HepG2 (cell line): ENCODE measurements around the gene CD36. TPM values are rescaled to one million over a fixed set of nuclear protein-coding genes. Genes with fewer than 3 reads are reported as not detected.

Source experiments
- ATAC-seq: fragments of 200-7000 bp; cut with Tn5 transposase; 3 replicates; pipeline ENCODE4 v1.9.1; 2020; ENCODE audit warnings: mild to moderate bottlenecking, moderate library complexity
- BruUV-seq: library from RNA; stranded (reverse); fragments of 400-500 nt; replicated peaks from 2 replicates; lab custom pipeline; 2021; lab: Mats Ljungman, UMichigan
- CTCF ChIA-PET: fragments of 300-600 bp; formaldehyde crosslinking; extraction: SDS; loops from one replicate; lab custom pipeline; 2021; ENCODE audit warnings: low total read pairs, inconsistent platforms, low intra/inter-chr PET ratio; lab: Yijun Ruan, JAX
- POLR2A ChIA-PET: fragments of 350-600 bp; sonication (Branson Sonifier 250); formaldehyde crosslinking; loops from one replicate; lab custom pipeline; 2020; ENCODE audit warnings: antibody characterized with exemption, inconsistent platforms; lab: Yijun Ruan, JAX
- DNase-seq: peaks from one replicate; pipeline ENCODE4 v3.0.0-alpha.2; 2015; ENCODE audit warnings: low spot score
- FAIRE-seq: peaks from 3 replicates; lab custom pipeline; 2011; peaks lifted over from hg19 to GRCh38; lab: Jason Lieb, UNC
- H2AFZ ChIP-seq: one replicate; pipeline ENCODE4 v1.6.1; 2011; ENCODE audit warnings: low read length, inconsistent platforms
- H3K27ac ChIP-seq: fragments of 300-600 bp; 3 replicates; pipeline ENCODE4 v1.8.0; 2011; ENCODE audit warnings: mixed run types, mild to moderate bottlenecking, mixed read lengths, low read length, inconsistent platforms; ENCODE audit not compliant: insufficient read depth; ENCODE audit errors: extremely low read length
- H3K27me3 ChIP-seq, 2 experiments: fragments of 200-600 bp in 1 of 2; 2 replicates in 1 of 2; 3 replicates in 1 of 2; pipeline versions ENCODE4 v1.6.0 to v1.8.0; 2011; ENCODE audit warnings: low read length in 2 of 2, mild to moderate bottlenecking in 2 of 2, moderate library complexity in 2 of 2, inconsistent platforms in 1 of 2; ENCODE audit not compliant: insufficient read depth in 2 of 2, control insufficient read depth in 1 of 2
- H3K36me3 ChIP-seq, 2 experiments: fragments of 200-600 bp in 1 of 2; replicated peaks in 1 of 2; 2 replicates in 1 of 2; 3 replicates in 1 of 2; pipeline versions ENCODE4 v1.5.1 to v1.8.0; 2011; ENCODE audit warnings: low read length in 2 of 2, inconsistent platforms in 1 of 2; ENCODE audit not compliant: insufficient read depth in 2 of 2, control insufficient read depth in 1 of 2
- H3K4me1 ChIP-seq: 2 replicates; pipeline ENCODE4 v1.5.1; 2012; ENCODE audit warnings: low read length, inconsistent platforms; ENCODE audit not compliant: insufficient read depth
- H3K4me2 ChIP-seq: 2 replicates; pipeline ENCODE4 v1.6.0; 2011; ENCODE audit warnings: low read depth, low read length, inconsistent platforms
- H3K4me3 ChIP-seq, 3 experiments: fragments of 200-600 bp in 1 of 3; sonication (generic), shearing (Covaris generic) in 1 of 3; replicated peaks in 1 of 3; 2 replicates each; pipeline ENCODE4 v1.5.1; 2011 to 2016; ENCODE audit warnings: low read length in 3 of 3, inconsistent platforms in 2 of 3, low read depth in 2 of 3, mild to moderate bottlenecking in 2 of 3, control low read depth in 1 of 3, mixed read lengths in 1 of 3; ENCODE audit not compliant: insufficient read depth in 1 of 3
- H3K79me2 ChIP-seq: one replicate; pipeline ENCODE4 v1.6.1; 2011; ENCODE audit warnings: low read length, inconsistent platforms; ENCODE audit not compliant: insufficient read depth
- H3K9ac ChIP-seq: 2 replicates; pipeline ENCODE4 v1.6.0; 2011; ENCODE audit warnings: mild to moderate bottlenecking, low read depth, low read length, inconsistent platforms; ENCODE audit not compliant: insufficient read depth
- H3K9me3 ChIP-seq: 2 replicates; pipeline ENCODE4 v1.5.1; 2012; ENCODE audit warnings: mild to moderate bottlenecking, low read length
- H4K20me1 ChIP-seq: 2 replicates; pipeline ENCODE4 v1.6.0; 2011; ENCODE audit warnings: inconsistent platforms, mild to moderate bottlenecking, low read length, moderate library complexity; ENCODE audit not compliant: insufficient read depth
- HNRNPH1 ChIP-seq: fragments of 200-400 bp; formaldehyde crosslinking; optimal IDR thresholded peaks from 2 replicates; pipeline ENCODE3; 2017; ENCODE audit warnings: mild to moderate bottlenecking, low read depth, low read length
- MYC ChIP-seq: sonication (generic); formaldehyde crosslinking; IDR thresholded peaks from 2 replicates; pipeline ENCODE4 v1.9.0; 2021; ENCODE audit warnings: missing genetic modification reagents, borderline replicate concordance
- WGBS: methylation state at CpG from one replicate; pipeline ENCODE4 v1.1.6; 2017; ENCODE audit warnings: low lambda C conversion rate; 5-methylcytosine and 5-hydroxymethylcytosine counted together
- in situ Hi-C: cut with HindIII; loops from 2 replicates; pipeline ENCODE4 v1.10.0; 2017; ENCODE audit warnings: low pct_unique_long_range_greater_than_20kb; ENCODE audit not compliant: extremely low pct_ligation_motif_present
- intact Hi-C: fragments of 100-400 bp; cut with micrococcal nuclease; formaldehyde crosslinking; loops from one replicate; pipeline ENCODE4 v1.10.0; 2022; ENCODE audit not compliant: unreplicated experiment
- polyA plus RNA-seq, 8 experiments: library from polyadenylated mRNA; depleted of rRNA in 3 of 8; stranded (reverse) in 7 of 8; unstranded in 1 of 8; fragments of >200 nt; fragmentation: Illumina TruSeq in 4 of 8; extraction: Trizol in 4 of 8; gene quantifications; 2 replicates each; pipeline versions ENCODE4 v1.2.1 to v1.2.3, GENCODE V29; 2011 to 2016; ENCODE audit warnings: low read depth in 4 of 8, missing spikeins in 1 of 8, mixed read lengths in 1 of 8; ENCODE audit not compliant: insufficient read depth in 1 of 8
- total RNA-seq, 5 experiments: library from RNA; depleted of rRNA; stranded (reverse); fragments of >200 nt; fragmentation: Illumina TruSeq; extraction: Trizol; gene quantifications; 2 replicates each; pipeline ENCODE4 v1.2.3, GENCODE V29; 2016; ENCODE audit warnings: low read depth in 1 of 5
- TF ChIP-seq, protein P1 (sequence below): IDR thresholded peaks from 2 replicates; pipeline ENCODE4 v1.6.1; 2012; ENCODE audit warnings: low read depth, low read length, improper control_type of control experiment
- TF ChIP-seq, protein P2 (sequence below): sonication (generic); formaldehyde crosslinking; IDR thresholded peaks from 2 replicates; pipeline ENCODE4 v1.4.0; 2020; ENCODE audit warnings: missing genetic modification reagents, borderline replicate concordance

Gene CD36
- total and polyA plus RNA-seq, 2 of the 13 experiments (the other 11 are each of a cell fraction or from before 2014, with no cell fraction given), result 2.8 to 4.8 TPM

DNA sequence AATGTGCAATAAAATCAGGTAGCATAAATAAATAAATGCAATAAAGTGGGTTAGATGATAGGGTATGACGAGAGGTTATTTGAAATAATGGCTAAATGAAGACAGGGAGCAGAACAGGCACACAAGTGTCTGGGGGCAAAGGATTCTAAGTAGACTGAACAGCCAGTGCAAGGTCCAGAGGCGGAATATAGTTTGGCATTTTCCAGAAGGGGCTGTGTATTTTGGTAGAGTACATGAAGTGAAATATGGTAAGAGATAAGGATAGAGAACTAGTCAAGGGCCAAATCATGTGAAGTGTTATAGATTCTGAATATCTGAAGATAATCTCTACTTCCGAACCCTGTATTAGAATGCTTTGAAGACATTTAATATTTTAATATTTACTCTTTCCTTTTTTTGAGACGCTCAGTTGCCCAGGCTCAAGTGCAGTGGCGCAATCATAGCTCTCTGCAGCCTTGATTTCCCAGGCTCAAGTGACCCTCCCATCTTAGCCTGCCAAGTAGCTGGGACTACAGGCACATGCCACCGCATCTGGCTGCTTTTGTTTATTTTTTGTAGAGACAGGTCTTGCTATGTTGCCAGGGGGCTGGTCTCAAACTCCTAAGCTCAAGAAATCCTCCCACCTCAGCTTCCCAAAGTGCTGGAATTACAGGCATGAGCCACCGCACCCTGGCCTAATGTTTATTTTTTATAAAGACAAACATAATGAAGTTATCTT is 44.4 kb upstream of the CD36 start:
- ATAC-seq (no peak), DNase-seq (no peak), FAIRE-seq (no peak)
- ChIA-PET POLR2A (no interaction called here), CTCF (no interaction called here)
- Histone ChIP-seq H3K36me3 (no peaks in the 10 kb centered on the region), H3K27ac (no peak overlapping the region), H3K4me1 (peaks cover 18% of the 10 kb centered on the region; the same call in 1 of the 2 replicates), H2AFZ (no peak overlapping the region), H3K79me2 (no peaks in the 10 kb centered on the region), H3K9ac (no peak overlapping the region), H3K4me2 (no peak overlapping the region), H3K9me3 (no peaks in the 10 kb centered on the region), H4K20me1 (no peaks in the 10 kb centered on the region), H3K4me3 (no peak overlapping the region), H3K27me3 (no peaks in the 10 kb centered on the region)
- BruUV-seq, result no TSS peak
- TF ChIP-seq, protein P1, sequence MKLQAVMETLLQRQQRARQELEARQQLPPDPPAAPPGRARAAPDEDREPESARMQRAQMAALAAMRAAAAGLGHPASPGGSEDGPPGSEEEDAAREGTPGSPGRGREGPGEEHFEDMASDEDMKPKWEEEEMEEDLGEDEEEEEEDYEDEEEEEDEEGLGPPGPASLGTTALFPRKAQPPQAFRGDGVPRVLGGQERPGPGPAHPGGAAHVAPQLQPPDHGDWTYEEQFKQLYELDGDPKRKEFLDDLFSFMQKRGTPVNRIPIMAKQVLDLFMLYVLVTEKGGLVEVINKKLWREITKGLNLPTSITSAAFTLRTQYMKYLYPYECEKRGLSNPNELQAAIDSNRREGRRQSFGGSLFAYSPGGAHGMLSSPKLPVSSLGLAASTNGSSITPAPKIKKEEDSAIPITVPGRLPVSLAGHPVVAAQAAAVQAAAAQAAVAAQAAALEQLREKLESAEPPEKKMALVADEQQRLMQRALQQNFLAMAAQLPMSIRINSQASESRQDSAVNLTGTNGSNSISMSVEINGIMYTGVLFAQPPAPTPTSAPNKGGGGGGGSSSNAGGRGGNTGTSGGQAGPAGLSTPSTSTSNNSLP, result no peak
- TF ChIP-seq, protein P2, sequence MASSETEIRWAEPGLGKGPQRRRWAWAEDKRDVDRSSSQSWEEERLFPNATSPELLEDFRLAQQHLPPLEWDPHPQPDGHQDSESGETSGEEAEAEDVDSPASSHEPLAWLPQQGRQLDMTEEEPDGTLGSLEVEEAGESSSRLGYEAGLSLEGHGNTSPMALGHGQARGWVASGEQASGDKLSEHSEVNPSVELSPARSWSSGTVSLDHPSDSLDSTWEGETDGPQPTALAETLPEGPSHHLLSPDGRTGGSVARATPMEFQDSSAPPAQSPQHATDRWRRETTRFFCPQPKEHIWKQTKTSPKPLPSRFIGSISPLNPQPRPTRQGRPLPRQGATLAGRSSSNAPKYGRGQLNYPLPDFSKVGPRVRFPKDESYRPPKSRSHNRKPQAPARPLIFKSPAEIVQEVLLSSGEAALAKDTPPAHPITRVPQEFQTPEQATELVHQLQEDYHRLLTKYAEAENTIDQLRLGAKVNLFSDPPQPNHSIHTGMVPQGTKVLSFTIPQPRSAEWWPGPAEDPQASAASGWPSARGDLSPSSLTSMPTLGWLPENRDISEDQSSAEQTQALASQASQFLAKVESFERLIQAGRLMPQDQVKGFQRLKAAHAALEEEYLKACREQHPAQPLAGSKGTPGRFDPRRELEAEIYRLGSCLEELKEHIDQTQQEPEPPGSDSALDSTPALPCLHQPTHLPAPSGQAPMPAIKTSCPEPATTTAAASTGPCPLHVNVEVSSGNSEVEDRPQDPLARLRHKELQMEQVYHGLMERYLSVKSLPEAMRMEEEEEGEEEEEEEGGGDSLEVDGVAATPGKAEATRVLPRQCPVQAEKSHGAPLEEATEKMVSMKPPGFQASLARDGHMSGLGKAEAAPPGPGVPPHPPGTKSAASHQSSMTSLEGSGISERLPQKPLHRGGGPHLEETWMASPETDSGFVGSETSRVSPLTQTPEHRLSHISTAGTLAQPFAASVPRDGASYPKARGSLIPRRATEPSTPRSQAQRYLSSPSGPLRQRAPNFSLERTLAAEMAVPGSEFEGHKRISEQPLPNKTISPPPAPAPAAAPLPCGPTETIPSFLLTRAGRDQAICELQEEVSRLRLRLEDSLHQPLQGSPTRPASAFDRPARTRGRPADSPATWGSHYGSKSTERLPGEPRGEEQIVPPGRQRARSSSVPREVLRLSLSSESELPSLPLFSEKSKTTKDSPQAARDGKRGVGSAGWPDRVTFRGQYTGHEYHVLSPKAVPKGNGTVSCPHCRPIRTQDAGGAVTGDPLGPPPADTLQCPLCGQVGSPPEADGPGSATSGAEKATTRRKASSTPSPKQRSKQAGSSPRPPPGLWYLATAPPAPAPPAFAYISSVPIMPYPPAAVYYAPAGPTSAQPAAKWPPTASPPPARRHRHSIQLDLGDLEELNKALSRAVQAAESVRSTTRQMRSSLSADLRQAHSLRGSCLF (CRISPR knock-in tag), result no peak
- TF ChIP-seq HNRNPH1 (no peak), MYC (CRISPR knock-in tag) (no peak)
- in situ Hi-C loops, result no loop called here
- intact Hi-C loops, result no loop called here
- 57% methylated on average over 7 of the region's 7 CpGs for WGBS
